HCT116 (cell line): ENCODE results near the gene ZBTB7B. TPM values are rescaled to one million over a fixed set of nuclear protein-coding genes. Genes with fewer than 3 reads are reported as not detected.

Experiments used
- ATAC-seq: fragments of 200-7000 bp; cut with Tn5 transposase; 2 replicates; pipeline ENCODE4 v1.9.1; 2020; ENCODE audit warnings: mild to moderate bottlenecking, moderate library complexity
- BruUV-seq: library from RNA; stranded (reverse); fragments of 400-500 nt; replicated peaks from 2 replicates; lab custom pipeline; 2021; lab: Mats Ljungman, UMichigan
- CTCF ChIA-PET: fragments of 300-600 bp; sonication (Branson Sonifier 250); formaldehyde crosslinking; loops from one replicate; lab custom pipeline; 2021; ENCODE audit warnings: antibody characterized with exemption; lab: Charles Lee
- POLR2A ChIA-PET: fragments of 300-600, 350-600 bp; sonication (Branson Sonifier 250); formaldehyde crosslinking; loops from one replicate; lab custom pipeline; 2021; ENCODE audit warnings: antibody characterized with exemption; lab: Charles Lee
- RAD21 ChIA-PET, 2 experiments: fragments of 300-600 bp; sonication (Branson Sonifier 250); formaldehyde crosslinking; loops; one replicate each; lab custom pipeline; 2023; ENCODE audit warnings: low total read pairs in 2 of 2; ENCODE audit not compliant: uncharacterized antibody in 2 of 2, unreplicated experiment in 2 of 2, low non-redundant PET in 1 of 2; lab: Charles Lee
- DNase-seq: peaks from one replicate; pipeline ENCODE4 v3.0.0-alpha.2; 2010; ENCODE audit warnings: low read depth, low spot score
- H2AFZ ChIP-seq: fragments of 200-600 bp; shearing (Covaris generic), sonication (generic); 2 replicates; pipeline ENCODE4 v1.6.1; 2017; ENCODE audit warnings: low read depth, mixed run types, mixed read lengths, antibody characterized with exemption, low read length; ENCODE audit not compliant: poor library complexity, severe bottlenecking
- H3K27ac ChIP-seq: 2 replicates; pipeline ENCODE4 v1.5.1; 2012; ENCODE audit warnings: low read depth, low read length
- H3K27me3 ChIP-seq: fragments of 200-600 bp; sonication (generic); 2 replicates; pipeline ENCODE4 v1.6.1; 2016; ENCODE audit warnings: mixed run types, low read length, mixed read lengths; ENCODE audit not compliant: insufficient read depth
- H3K36me3 ChIP-seq, 2 experiments: fragments of 200-500 bp in 1 of 2; fragments of 200-600 bp in 1 of 2; sonication (Bioruptor generic) in 1 of 2; sonication (generic) in 1 of 2; 2 replicates each; pipeline versions ENCODE4 v1.5.1 to v1.6.1; 2014 to 2016; ENCODE audit warnings: low read length in 2 of 2, inconsistent platforms in 1 of 2, mixed read lengths in 1 of 2, mixed run types in 1 of 2; ENCODE audit not compliant: insufficient read depth in 2 of 2, control insufficient read depth in 1 of 2
- H3K4me1 ChIP-seq, 2 experiments: fragments of 200-600 bp in 1 of 2; sonication (generic) in 1 of 2; 2 replicates each; pipeline versions ENCODE4 v1.5.1 to v1.6.1; 2012 to 2017; ENCODE audit warnings: low read length in 2 of 2, inconsistent platforms in 1 of 2, mild to moderate bottlenecking in 1 of 2, mixed read lengths in 1 of 2, mixed run types in 1 of 2, moderate library complexity in 1 of 2; ENCODE audit not compliant: insufficient read depth in 2 of 2, control insufficient read depth in 1 of 2
- H3K4me2 ChIP-seq: fragments of 200-600 bp; sonication (generic); 2 replicates; pipeline ENCODE4 v1.6.1; 2017; ENCODE audit warnings: mixed run types, low read length, mixed read lengths
- H3K4me3 ChIP-seq, 2 experiments: fragments of 200-600 bp in 1 of 2; sonication (generic) in 1 of 2; replicated peaks in 1 of 2; 2 replicates each; pipeline ENCODE4 v1.5.1; 2011 to 2016; ENCODE audit warnings: low read length in 2 of 2, control low read depth in 1 of 2, low read depth in 1 of 2, mild to moderate bottlenecking in 1 of 2, mixed read lengths in 1 of 2, mixed run types in 1 of 2
- H3K79me2 ChIP-seq: fragments of 200-600 bp; sonication (generic); 2 replicates; pipeline ENCODE4 v1.6.1; 2017; ENCODE audit warnings: mild to moderate bottlenecking, mixed run types, low read length, moderate library complexity, mixed read lengths; ENCODE audit not compliant: insufficient read depth
- H3K9ac ChIP-seq: fragments of 200-600 bp; sonication (generic); 2 replicates; pipeline ENCODE4 v1.6.1; 2016; ENCODE audit warnings: low read length, mixed read lengths
- H3K9me2 ChIP-seq: fragments of 200-600 bp; sonication (generic), shearing (Covaris generic); 2 replicates; pipeline ENCODE4 v1.6.1; 2017; ENCODE audit warnings: mixed run types, mild to moderate bottlenecking, moderate library complexity; ENCODE audit not compliant: insufficient read depth
- H3K9me3 ChIP-seq, 2 experiments: fragments of 200-500 bp in 1 of 2; fragments of 200-600 bp in 1 of 2; sonication (Bioruptor generic) in 1 of 2; sonication (generic) in 1 of 2; 2 replicates each; pipeline ENCODE4 v1.6.1; 2014 to 2017; ENCODE audit warnings: low read length in 2 of 2, mixed read lengths in 2 of 2, inconsistent platforms in 1 of 2, low read depth in 1 of 2, mild to moderate bottlenecking in 1 of 2, mixed run types in 1 of 2, moderate library complexity in 1 of 2; ENCODE audit not compliant: control insufficient read depth in 1 of 2, insufficient read depth in 1 of 2
- H4K20me1 ChIP-seq: fragments of 200-600 bp; sonication (generic), shearing (Covaris generic); 2 replicates; pipeline ENCODE4 v1.6.1; 2017; ENCODE audit warnings: mixed run types, mild to moderate bottlenecking, moderate library complexity; ENCODE audit not compliant: insufficient read depth
- ATF3 ChIP-seq: IDR thresholded peaks from 2 replicates; pipeline ENCODE4 v1.6.1; 2012
- CEBPB ChIP-seq: IDR thresholded peaks from 2 replicates; pipeline ENCODE4 v1.6.1; 2012; ENCODE audit warnings: low read depth
- EZH2phosphoT487 ChIP-seq: fragments of 200-600 bp; IDR thresholded peaks from 2 replicates; pipeline ENCODE4 v1.6.1; 2018; ENCODE audit warnings: antibody characterized with exemption, borderline replicate concordance
- FOSL1 ChIP-seq: IDR thresholded peaks from 2 replicates; pipeline ENCODE4 v1.6.1; 2012; ENCODE audit warnings: low read depth
- JUND ChIP-seq: IDR thresholded peaks from 2 replicates; pipeline ENCODE4 v1.6.1; 2012
- SRF ChIP-seq: IDR thresholded peaks from 2 replicates; pipeline ENCODE4 v1.6.1; 2012; ENCODE audit warnings: low read depth
- YY1 ChIP-seq: IDR thresholded peaks from 2 replicates; pipeline ENCODE4 v1.6.1; 2011; ENCODE audit warnings: low read length, low read depth, moderate library complexity, mild to moderate bottlenecking; ENCODE audit not compliant: insufficient replicate concordance; ENCODE audit errors: extremely low read depth
- ZBTB33 ChIP-seq: IDR thresholded peaks from 2 replicates; pipeline ENCODE4 v1.6.1; 2011; ENCODE audit warnings: mild to moderate bottlenecking, low read length, moderate library complexity; ENCODE audit not compliant: insufficient replicate concordance; ENCODE audit errors: extremely low read depth
- intact Hi-C: fragments of 100-400 bp; cut with micrococcal nuclease; formaldehyde crosslinking; loops from 2 replicates; pipeline ENCODE4 v1.10.0; 2022
- total RNA-seq: library from RNA; stranded (reverse); gene quantifications from one replicate; pipeline ENCODE4 v1.2.1, GENCODE V29; 2021; ENCODE audit not compliant: unreplicated experiment

The ZBTB7B gene
- total RNA-seq, 1 experiment from 2014 or later: 57.0 TPM

- ChIA-PET RAD21 (no interaction called here), CTCF (interaction anchor here (1.1 to 3.0 kb wide), 3 partner anchors 23 to 29 kb away, joined by 3 to 14 read pairs (median 7); partner anchors contain the start of gene ADAM15), POLR2A (no interaction called here)
- intact Hi-C loops: no loop called here
- Histone ChIP-seq H3K4me2 (peak overlapping the region; percentile 57), H3K79me2 (no peaks in the 10 kb centered on the region), H3K9ac (no peak overlapping the region), H2AFZ (no peak overlapping the region), H4K20me1 (no peaks in the 10 kb centered on the region), H3K9me2 (no peaks in the 10 kb centered on the region), H3K4me1 (peaks cover 37 to 73% of the 10 kb centered on the region in 2 experiments), H3K4me3 (0 out of 4 replicates have a peak overlapping the region, but pooled peaks of 1 of the 2 experiments have one; percentile 4), H3K9me3 (no peaks in the 10 kb centered on the region), H3K36me3 (no peaks in the 10 kb centered on the region), H3K27ac (no peak overlapping the region), H3K27me3 (no peaks in the 10 kb centered on the region)
- TF ChIP-seq EZH2phosphoT487 (no peak), ZBTB33 (no peak), YY1 (no peak), SRF (no peak), CEBPB (no peak), ATF3 (no peak), JUND (no peak), FOSL1 (no peak)
- no peak for ATAC-seq
- DNase-seq: no peak
- BruUV-seq: no TSS peak
These were observed 19.7 kb downstream of the ZBTB7B start for GRCh38 chr1:155022136-155022926.
